Left forelimb (tissue), 1 donor: ENCODE data around the gene MIR17HG.
"Not testable (repeated sequence)": the region's sequence is repeated elsewhere in the genome, so short reads cannot be mapped to it uniquely, and the experiment has no call there.

Experiments
- DNase-seq: peaks from one replicate; pipeline ENCODE4 v3.0.0-alpha.2; 2018; ENCODE audit warnings: low spot score

Gene MIR17HG

GRCh38 chr13:91347202-91347995 lies at the start of gene MIR17HG:
TSS of gene MIR17HG (plus strand) at chr13:91347687.
- peak; percentile 92 for DNase-seq

- DNase-seq = no peak
These were observed 49.4 kb upstream of the MIR17HG start for GRCh38 chr13:91298060-91298459.

GRCh38 chr13:91302111-91302510 lies 45.4 kb upstream of the MIR17HG start:
- DNase-seq = no peak

GRCh38 chr13:91303031-91303430 lies 44.5 kb upstream of the MIR17HG start:
- DNase-seq = no peak

GRCh38 chr13:91304741-91305140 lies 42.7 kb upstream of the MIR17HG start:
- DNase-seq = no peak

- DNase-seq = no peak
These were observed 41.8 kb upstream of the MIR17HG start for GRCh38 chr13:91305652-91306051.

- DNase-seq = no peak
These were observed 39.6 kb upstream of the MIR17HG start for GRCh38 chr13:91307887-91308286.

GRCh38 chr13:91308299-91308698 lies 39.2 kb upstream of the MIR17HG start:
- no peak for DNase-seq

- DNase-seq = no peak
These were observed 36.0 kb upstream of the MIR17HG start for GRCh38 chr13:91311491-91311890.

- DNase-seq = no peak
These were observed 35.2 kb upstream of the MIR17HG start for GRCh38 chr13:91312324-91312723.

- DNase-seq = no peak
These were observed 34.4 kb upstream of the MIR17HG start for GRCh38 chr13:91313103-91313502.

GRCh38 chr13:91313581-91313980 lies 33.9 kb upstream of the MIR17HG start:
- DNase-seq = no peak

GRCh38 chr13:91314888-91315287 lies 32.6 kb upstream of the MIR17HG start:
- DNase-seq = no peak

- no peak for DNase-seq
These were observed 28.6 kb upstream of the MIR17HG start for GRCh38 chr13:91318886-91319285.

- DNase-seq = no peak
These were observed 27.5 kb upstream of the MIR17HG start for GRCh38 chr13:91319996-91320395.

GRCh38 chr13:91320990-91321389 lies 26.5 kb upstream of the MIR17HG start:
- not testable (repeated sequence) for DNase-seq

GRCh38 chr13:91323349-91323748 lies 24.1 kb upstream of the MIR17HG start:
- DNase-seq = no peak

GRCh38 chr13:91326146-91326545 lies 21.3 kb upstream of the MIR17HG start:
- no peak for DNase-seq

- DNase-seq = no peak
These were observed 18.8 kb upstream of the MIR17HG start for GRCh38 chr13:91328726-91329125.

- no peak for DNase-seq
These were observed 17.8 kb upstream of the MIR17HG start for GRCh38 chr13:91329733-91330132.

- DNase-seq = no peak
These were observed 16.2 kb upstream of the MIR17HG start for GRCh38 chr13:91331047-91331915.

GRCh38 chr13:91346062-91346461 lies 1.4 kb upstream of the MIR17HG start:
- DNase-seq = no peak

- DNase-seq = no peak
These were observed 661 bp upstream of the MIR17HG start for GRCh38 chr13:91346850-91347201.
